Fibroblast of skin of back (primary cell): ENCODE measurements around the gene XKRX.

Source experiments
- DNase-seq: peaks from one replicate; pipeline ENCODE4 v3.0.0-alpha.2; 2013

Gene XKRX

DNA sequence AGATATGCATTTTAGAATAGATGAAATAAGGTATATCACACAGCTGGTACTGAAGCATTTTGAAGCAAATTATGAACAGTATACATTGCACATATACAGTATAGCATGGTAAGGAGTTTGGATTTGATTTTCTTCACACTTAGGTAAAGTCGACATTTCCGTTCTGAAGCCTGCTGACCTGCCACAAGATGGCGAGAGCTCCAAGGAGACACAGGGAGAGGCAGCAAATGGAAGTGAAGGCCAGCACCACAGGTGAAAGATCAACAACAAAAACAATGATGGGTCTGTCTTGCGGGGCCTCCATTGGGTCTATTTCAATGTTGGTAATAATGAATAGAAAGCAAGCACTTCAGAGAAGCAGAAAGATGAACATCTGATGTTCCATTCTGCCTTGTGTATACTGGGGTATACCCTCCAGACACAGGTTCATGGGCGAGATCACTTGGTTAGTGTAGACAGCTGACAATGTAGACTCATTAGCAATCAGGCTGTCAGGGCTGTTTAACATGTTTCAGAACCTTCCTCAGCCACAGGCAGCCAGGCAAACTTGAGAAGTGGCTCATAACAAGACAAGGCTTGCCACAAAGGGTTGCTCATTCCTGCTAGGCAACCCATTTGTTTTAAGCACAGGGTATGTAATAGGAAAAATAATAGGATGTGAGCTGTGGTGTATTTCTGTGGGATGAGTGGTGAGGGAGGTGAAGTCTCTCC is 33.2 kb downstream of the XKRX start:
- DNase-seq, result peak; percentile 12

DNA sequence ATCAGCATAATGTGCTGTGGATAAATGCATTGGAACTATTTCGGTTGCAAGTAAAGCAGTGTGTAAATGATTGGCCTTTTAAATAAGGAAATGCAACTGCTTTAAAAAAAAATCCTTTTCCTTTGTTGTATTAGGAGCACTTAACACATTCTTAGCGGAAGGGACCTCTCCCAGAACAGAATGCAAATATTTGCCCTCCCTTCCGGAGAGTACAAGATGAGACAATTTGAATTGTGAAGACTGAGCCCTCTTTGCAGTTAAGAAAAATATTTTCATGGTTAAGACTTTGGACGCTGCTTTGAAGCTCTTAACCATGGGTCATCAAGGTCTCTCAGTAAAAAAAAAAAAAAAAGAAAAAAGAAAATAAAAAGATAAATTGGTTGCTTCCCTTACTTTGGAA is 45.1 kb downstream of the XKRX start:
- DNase-seq, result no peak

DNA sequence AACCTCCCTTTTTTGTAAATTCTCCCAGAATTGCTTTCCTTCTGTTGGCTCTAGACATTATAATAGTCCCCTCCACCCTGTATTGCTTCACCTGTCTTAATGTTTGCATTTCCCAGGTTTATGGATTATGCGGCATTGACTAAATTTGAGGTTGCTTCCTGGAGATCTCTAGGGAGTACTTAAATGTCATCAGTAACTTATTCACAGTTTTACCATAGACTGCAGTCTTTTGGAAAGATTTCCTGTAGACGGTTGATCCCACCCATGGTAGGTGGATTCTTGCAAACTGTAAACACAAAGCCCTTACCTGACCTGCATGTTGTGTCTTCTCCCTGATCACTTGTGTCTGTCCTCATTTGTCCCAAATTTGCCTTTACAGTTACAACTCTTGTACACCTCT is 48.3 kb downstream of the XKRX start:
- DNase-seq, result no peak

DNA sequence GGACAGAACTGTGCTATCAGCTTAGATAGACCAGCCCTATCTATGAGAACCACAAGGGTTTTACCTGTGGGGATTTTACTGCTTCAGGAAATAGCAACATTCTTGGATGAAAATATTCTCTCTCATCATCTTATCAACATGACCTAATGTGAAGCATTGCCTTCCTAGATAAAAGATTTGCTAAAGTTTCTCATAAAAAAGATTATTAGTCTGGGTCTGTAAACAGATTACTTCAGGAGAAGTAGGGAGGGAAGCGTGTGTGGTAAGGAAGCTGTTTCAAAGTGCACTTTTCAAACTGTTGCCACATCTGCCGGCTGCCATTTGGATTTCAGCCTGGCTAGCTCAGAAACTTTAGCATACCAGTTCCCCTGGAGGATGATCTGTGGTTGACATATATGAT is 54.4 kb downstream of the XKRX start, which contains the start of gene NOX1:
NOX1 (minus strand) TSS at position 35 of the 400 bp plus-strand sequence. CDS start 220 bp downstream, outside the sequence.
- no peak for DNase-seq

DNA sequence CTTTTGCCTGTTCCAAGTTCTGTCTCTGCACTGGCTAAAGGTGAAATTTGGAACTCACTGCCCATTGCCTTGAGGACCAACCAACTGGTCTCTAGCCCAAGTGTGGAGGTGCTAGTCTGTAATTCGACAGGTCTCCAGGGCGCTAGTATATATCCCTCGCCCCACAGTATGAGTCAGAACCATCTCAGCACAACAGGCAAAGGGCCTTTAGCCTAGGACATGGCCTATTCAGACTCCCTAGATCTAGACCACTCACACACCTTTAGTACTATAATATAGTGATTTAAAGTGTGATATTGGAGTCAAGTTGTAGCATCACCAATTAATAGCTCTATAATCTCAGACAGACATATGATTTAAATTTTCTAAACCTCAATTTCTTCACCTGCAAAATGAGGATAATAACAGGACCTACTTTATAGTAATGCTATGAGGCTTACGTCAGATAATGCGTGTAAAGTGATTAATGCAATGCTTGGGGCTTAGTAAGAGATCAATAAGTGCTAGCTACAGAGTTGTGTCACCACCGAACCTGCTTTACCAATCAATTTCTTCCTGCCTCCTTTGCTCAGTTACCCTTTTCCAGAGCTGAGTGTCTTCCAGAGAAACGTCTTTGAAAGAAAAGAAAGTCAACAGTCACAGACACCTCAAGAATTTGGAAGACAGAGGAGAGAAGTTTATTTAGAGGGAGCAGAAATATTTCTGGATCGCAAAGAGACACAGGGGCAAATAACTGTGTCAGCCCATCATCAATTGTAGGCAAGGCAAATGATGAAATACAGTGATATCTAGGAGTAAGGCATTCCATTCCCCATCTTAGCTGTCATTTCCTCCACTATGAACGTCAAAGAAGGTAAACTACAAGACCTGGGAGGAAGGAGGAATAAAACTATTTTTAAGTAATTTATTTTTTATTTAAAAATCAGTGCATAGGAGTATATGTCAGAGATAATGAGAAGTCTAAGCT is 56.8 kb downstream of the XKRX start:
- peak; percentile 5 for DNase-seq

DNA sequence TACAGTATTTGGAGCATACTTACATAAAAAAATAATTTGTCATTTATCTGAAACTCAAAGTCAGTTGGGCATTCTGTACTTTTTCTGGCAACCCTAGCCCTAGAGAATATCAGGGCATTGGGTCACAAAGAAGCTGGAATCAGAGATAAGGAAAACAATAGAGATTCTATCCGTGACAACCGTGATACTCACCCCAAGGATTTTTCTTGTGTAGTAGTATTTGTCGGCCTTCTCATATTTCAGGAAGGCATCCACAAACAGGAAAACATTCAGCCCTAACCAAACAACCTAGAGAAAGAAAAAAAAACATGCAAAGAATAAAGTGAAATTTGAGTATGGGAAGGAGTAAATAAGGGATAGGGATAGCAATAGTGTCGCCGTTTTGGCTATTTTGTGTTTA is 58.2 kb downstream of the XKRX start:
- no peak for DNase-seq

DNA sequence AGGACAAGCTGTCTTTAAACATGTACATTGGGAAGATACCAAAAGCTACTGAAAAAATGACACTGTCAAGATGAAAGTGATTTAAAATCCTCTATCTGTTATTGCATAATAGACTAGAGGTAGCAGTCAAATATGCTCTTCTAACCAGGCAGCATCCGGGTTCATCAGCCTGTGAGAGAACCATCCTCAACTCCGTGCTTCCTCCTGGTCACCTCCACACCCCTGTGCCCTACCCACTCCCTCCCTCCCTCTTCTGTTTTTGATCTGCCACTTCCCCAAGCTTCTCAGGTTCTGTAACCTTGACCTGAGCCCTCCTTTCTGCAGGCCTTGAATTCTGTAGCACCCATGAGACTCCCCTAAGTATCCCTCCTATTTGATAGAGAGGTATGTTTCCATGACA is 60.4 kb downstream of the XKRX start:
- DNase-seq, result no peak

DNA sequence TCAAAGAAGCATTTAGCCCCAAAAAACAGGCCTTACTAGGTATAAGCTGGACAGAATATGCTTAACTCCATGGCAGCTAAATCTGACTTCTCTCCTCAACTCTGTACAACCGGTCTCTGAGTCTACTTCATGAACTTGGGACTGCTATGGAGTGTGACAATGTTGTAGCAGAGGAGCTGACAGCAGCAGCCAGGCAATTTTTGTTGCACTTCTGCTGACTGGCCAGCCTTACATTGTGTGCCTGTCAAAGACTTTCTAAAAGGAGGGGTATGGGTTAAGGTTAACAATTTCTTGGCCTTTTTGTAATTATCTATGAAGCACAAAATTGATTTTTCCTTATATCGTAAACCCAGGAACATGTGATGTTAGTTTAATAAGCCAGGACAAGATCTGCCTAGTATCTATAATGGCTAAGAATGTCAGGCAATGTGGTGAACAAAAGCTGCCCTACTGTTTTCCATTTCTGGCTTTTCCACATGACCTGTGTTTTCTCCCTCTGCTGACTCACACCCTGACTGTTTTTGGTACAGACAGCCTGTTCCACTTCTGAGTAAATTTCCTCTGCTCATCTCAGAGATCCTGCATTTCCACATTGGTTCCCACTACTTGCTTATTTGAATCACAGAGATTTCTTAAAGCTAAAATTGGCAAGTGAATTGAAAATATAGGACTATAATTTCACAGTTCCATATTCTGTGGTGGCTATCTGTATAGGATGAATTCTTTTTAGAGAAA is 63.9 kb downstream of the XKRX start:
- DNase-seq, result peak; percentile 1
